GM23338 (cell line): ENCODE data around the gene ZGPAT. TPM values are rescaled to one million over a fixed set of nuclear protein-coding genes. Genes with fewer than 3 reads are reported as not detected.

Source experiments
- ATAC-seq: fragments of 200-7000 bp; cut with Tn5 transposase; 3 replicates; pipeline ENCODE4 v1.9.1; 2020
- DNase-seq: peaks from one replicate; pipeline ENCODE4 v3.0.0-alpha.2; 2015; ENCODE audit warnings: low spot score
- H2AFZ ChIP-seq: fragments of 200-600 bp; sonication (generic); 2 replicates; pipeline ENCODE4 v1.8.0; 2016; ENCODE audit warnings: antibody characterized with exemption, mild to moderate bottlenecking, moderate library complexity
- H3F3A ChIP-seq: fragments of 200-600 bp; sonication (generic); replicated peaks from 2 replicates; pipeline ENCODE4 v1.8.0; 2017; ENCODE audit warnings: antibody characterized with exemption, mixed run types, low read depth
- H3K27ac ChIP-seq: fragments of 200-600 bp; sonication (generic); 2 replicates; pipeline ENCODE4 v1.6.1; 2016; ENCODE audit warnings: low read depth
- H3K27me3 ChIP-seq: fragments of 200-600 bp; sonication (generic); 2 replicates; pipeline ENCODE4 v1.8.0; 2016; ENCODE audit warnings: mild to moderate bottlenecking, mixed run types, moderate library complexity; ENCODE audit not compliant: insufficient read depth
- H3K36me3 ChIP-seq: fragments of 200-600 bp; sonication (generic); 2 replicates; pipeline ENCODE4 v1.8.0; 2016; ENCODE audit warnings: mild to moderate bottlenecking; ENCODE audit not compliant: insufficient read depth
- H3K4me1 ChIP-seq: fragments of 200-600 bp; sonication (generic); 2 replicates; pipeline ENCODE4 v1.8.0; 2016; ENCODE audit warnings: mild to moderate bottlenecking, moderate library complexity; ENCODE audit not compliant: insufficient read depth
- H3K4me2 ChIP-seq: fragments of 200-600 bp; sonication (generic); 2 replicates; pipeline ENCODE4 v1.7.1; 2017; ENCODE audit warnings: mixed run types
- H3K4me3 ChIP-seq: fragments of 200-600 bp; sonication (generic); 2 replicates; pipeline ENCODE4 v1.6.1; 2016; ENCODE audit warnings: mixed run types
- H3K79me2 ChIP-seq: fragments of 200-600 bp; sonication (generic); replicated peaks from 2 replicates; pipeline ENCODE4 v1.8.0; 2017; ENCODE audit warnings: mild to moderate bottlenecking; ENCODE audit not compliant: insufficient read depth
- H3K9me2 ChIP-seq: fragments of 200-600 bp; sonication (generic); 2 replicates; pipeline ENCODE4 v1.8.0; 2017; ENCODE audit not compliant: insufficient read depth
- H4K20me1 ChIP-seq: fragments of 200-600 bp; sonication (generic); replicated peaks from 2 replicates; pipeline ENCODE4 v1.8.0; 2017; ENCODE audit warnings: mild to moderate bottlenecking; ENCODE audit not compliant: insufficient read depth
- H3K27ac Mint-ChIP-seq: 2 replicates; pipeline ENCODE4 v1.8.0; 2020; ENCODE audit warnings: inconsistent platforms, mild to moderate bottlenecking, moderate library complexity, mixed read lengths
- H3K27me3 Mint-ChIP-seq: 3 replicates; pipeline ENCODE4 v1.8.0; 2022; ENCODE audit warnings: low read depth, mild to moderate bottlenecking, moderate library complexity, mixed read lengths, inconsistent platforms; ENCODE audit not compliant: insufficient read depth, poor library complexity
- H3K36me3 Mint-ChIP-seq: 3 replicates; pipeline ENCODE4 v1.8.0; 2021; ENCODE audit warnings: low read depth, mild to moderate bottlenecking, inconsistent platforms, moderate library complexity, mixed read lengths
- H3K4me1 Mint-ChIP-seq: 3 replicates; pipeline ENCODE4 v1.8.0; 2020; ENCODE audit warnings: mild to moderate bottlenecking, inconsistent platforms, mixed read lengths
- H3K4me3 Mint-ChIP-seq: 3 replicates; pipeline ENCODE4 v1.8.0; 2021; ENCODE audit warnings: moderate library complexity, mild to moderate bottlenecking, inconsistent platforms, mixed read lengths
- H3K9me3 Mint-ChIP-seq: 3 replicates; pipeline ENCODE4 v1.8.0; 2020; ENCODE audit warnings: moderate library complexity, mild to moderate bottlenecking, inconsistent platforms, mixed read lengths
- CREB1 ChIP-seq: fragments of 250-450 bp; sonication (Bioruptor Pico); IDR thresholded peaks from 2 replicates; pipeline ENCODE4 v1.5.0; 2020; ENCODE audit warnings: low read depth, mild to moderate bottlenecking, moderate library complexity
- CTCF ChIP-seq, 2 experiments: fragments of 200-600 bp in 1 of 2; sonication (generic) in 1 of 2; conservative IDR thresholded peaks; 2 replicates each; pipeline versions ENCODE4 v1.5.1 to v1.6.1; 2016 to 2017; ENCODE audit warnings: antibody characterized with exemption in 2 of 2, low read depth in 2 of 2, mild to moderate bottlenecking in 2 of 2, moderate library complexity in 1 of 2
- ETS1 ChIP-seq: IDR thresholded peaks from 2 replicates; pipeline ENCODE4 v1.6.1; 2016; ENCODE audit warnings: antibody characterized with exemption
- POLR2AphosphoS5 ChIP-seq: IDR thresholded peaks from 2 replicates; pipeline ENCODE4 v1.6.1; 2016; ENCODE audit warnings: antibody characterized with exemption, low read depth
- REST ChIP-seq: IDR thresholded peaks from one replicate; pipeline ENCODE4 v1.6.1; 2018; ENCODE audit warnings: antibody characterized with exemption; ENCODE audit not compliant: unreplicated experiment
- STAT1 ChIP-seq: IDR thresholded peaks from one replicate; pipeline ENCODE4 v1.6.1; 2016; ENCODE audit warnings: antibody characterized with exemption; ENCODE audit not compliant: unreplicated experiment
- ZNF331 ChIP-seq: fragments of 250-450 bp; sonication (Bioruptor Pico); IDR thresholded peaks from 2 replicates; pipeline ENCODE4 v1.5.0; 2020; ENCODE audit warnings: low read depth, mild to moderate bottlenecking, moderate library complexity
- polyA plus RNA-seq: library from polyadenylated mRNA; unstranded; fragments of >200 nt; fragmentation: Nextera tagmentation; extraction: Ambion mirVana; gene quantifications from 2 replicates; pipeline ENCODE4 v1.2.1, GENCODE V29; 2016
- total RNA-seq: library from RNA; depleted of rRNA; stranded (reverse); fragments of >200 nt; shearing (Covaris generic); gene quantifications from 2 replicates; pipeline ENCODE4 v1.2.3, GENCODE V29; 2014

Gene ZGPAT
- total and polyA plus RNA-seq, 2 experiments from 2014 or later = 25.0 to 39.2 TPM

GRCh38 chr20:63691711-63692435 lies 16.0 kb upstream of the ZGPAT start:
- Histone ChIP-seq H3F3A (no peaks in the 10 kb centered on the region), H3K79me2 (no peaks in the 10 kb centered on the region), H3K36me3 (no peaks in the 10 kb centered on the region), H3K27me3 (no peaks in the 10 kb centered on the region), H3K4me2 (no peak overlapping the region), H3K4me1 (no peaks in the 10 kb centered on the region), H2AFZ (no peak overlapping the region), H3K27ac (no peak overlapping the region), H3K4me3 (no peak overlapping the region), H4K20me1 (no peaks in the 10 kb centered on the region), H3K9me2 (no peaks in the 10 kb centered on the region)
- Mint-ChIP-seq H3K36me3 (peaks cover 27% of the 10 kb centered on the region), H3K27me3 (peaks cover 32% of the 10 kb centered on the region), H3K9me3 (peaks cover 14% of the 10 kb centered on the region; the same call in 2 of the 3 replicates), H3K4me1 (no peaks in the 10 kb centered on the region; the same call in 2 of the 3 replicates), H3K27ac (no peak overlapping the region), H3K4me3 (no peak overlapping the region)
- DNase-seq (no peak), ATAC-seq (no peak)
- TF ChIP-seq CREB1 (CRISPR knock-in tag) = no peak
- no peak for TF ChIP-seq CTCF (conservative IDR thresholded peaks at IDR 0.05; ENCODE audit: low read depth in 2 of 2)
- no peak for TF ChIP-seq STAT1
- TF ChIP-seq ETS1 = no peak
- TF ChIP-seq ZNF331 (CRISPR knock-in tag) = no peak
- no peak for TF ChIP-seq REST

GRCh38 chr20:63692436-63693082 lies 15.3 kb upstream of the ZGPAT start:
- Histone ChIP-seq H2AFZ (no peak overlapping the region), H3K9me2 (no peaks in the 10 kb centered on the region), H3F3A (peaks cover 2% of the 10 kb centered on the region; the same call in 1 of the 2 replicates), H3K4me3 (no peak overlapping the region), H4K20me1 (no peaks in the 10 kb centered on the region), H3K27ac (no peak overlapping the region), H3K79me2 (no peaks in the 10 kb centered on the region), H3K36me3 (no peaks in the 10 kb centered on the region), H3K4me1 (no peaks in the 10 kb centered on the region), H3K27me3 (no peaks in the 10 kb centered on the region), H3K4me2 (no peak overlapping the region)
- DNase-seq = no peak
- Mint-ChIP-seq H3K27ac (no peak overlapping the region), H3K4me3 (no peak overlapping the region), H3K36me3 (peaks cover 27% of the 10 kb centered on the region), H3K27me3 (peaks cover 34% of the 10 kb centered on the region), H3K9me3 (peaks cover 14% of the 10 kb centered on the region; the same call in 2 of the 3 replicates), H3K4me1 (peaks cover 3% of the 10 kb centered on the region; the same call in 2 of the 3 replicates)
- no peak for ATAC-seq
- TF ChIP-seq POLR2AphosphoS5 (no peak), REST (no peak)
